NB4 (cell line): ENCODE measurements around the gene FRG2B.

Source experiments
- POLR2A ChIP-seq: IDR thresholded peaks from 2 replicates; pipeline ENCODE4 v1.6.1; 2011; ENCODE audit warnings: mild to moderate bottlenecking; ENCODE audit not compliant: insufficient read length; ENCODE audit errors: extremely low read depth
- TF ChIP-seq, protein P1 (sequence below): IDR thresholded peaks from one replicate; pipeline ENCODE4 v1.5.1; 2012; ENCODE audit warnings: low read depth, low read length
- TF ChIP-seq, protein P2 (sequence below): IDR thresholded peaks from 2 replicates; pipeline ENCODE4 v1.6.1; 2011; ENCODE audit warnings: low read depth, low read length

DNA sequence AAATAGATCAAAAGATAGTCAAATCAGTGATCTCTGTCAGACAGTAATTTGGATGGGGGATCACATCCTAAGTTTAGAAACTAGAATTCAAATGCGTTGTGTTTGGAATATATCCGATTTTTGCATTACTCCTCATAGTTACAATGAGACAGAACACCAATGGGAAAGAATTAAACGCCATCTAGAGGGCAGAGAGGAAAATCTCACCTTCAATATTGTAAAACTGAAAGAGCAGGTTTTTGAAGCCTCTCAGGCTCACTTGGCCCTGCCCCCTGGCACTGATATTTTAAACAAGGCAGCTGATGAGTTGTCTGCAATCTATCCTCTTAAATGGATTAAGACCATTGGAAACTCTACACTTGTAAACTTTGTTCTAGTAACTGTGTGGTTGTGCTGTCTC is 17.7 kb downstream of the FRG2B start:
- TF ChIP-seq, protein P1, sequence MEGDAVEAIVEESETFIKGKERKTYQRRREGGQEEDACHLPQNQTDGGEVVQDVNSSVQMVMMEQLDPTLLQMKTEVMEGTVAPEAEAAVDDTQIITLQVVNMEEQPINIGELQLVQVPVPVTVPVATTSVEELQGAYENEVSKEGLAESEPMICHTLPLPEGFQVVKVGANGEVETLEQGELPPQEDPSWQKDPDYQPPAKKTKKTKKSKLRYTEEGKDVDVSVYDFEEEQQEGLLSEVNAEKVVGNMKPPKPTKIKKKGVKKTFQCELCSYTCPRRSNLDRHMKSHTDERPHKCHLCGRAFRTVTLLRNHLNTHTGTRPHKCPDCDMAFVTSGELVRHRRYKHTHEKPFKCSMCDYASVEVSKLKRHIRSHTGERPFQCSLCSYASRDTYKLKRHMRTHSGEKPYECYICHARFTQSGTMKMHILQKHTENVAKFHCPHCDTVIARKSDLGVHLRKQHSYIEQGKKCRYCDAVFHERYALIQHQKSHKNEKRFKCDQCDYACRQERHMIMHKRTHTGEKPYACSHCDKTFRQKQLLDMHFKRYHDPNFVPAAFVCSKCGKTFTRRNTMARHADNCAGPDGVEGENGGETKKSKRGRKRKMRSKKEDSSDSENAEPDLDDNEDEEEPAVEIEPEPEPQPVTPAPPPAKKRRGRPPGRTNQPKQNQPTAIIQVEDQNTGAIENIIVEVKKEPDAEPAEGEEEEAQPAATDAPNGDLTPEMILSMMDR: peak; percentile 53
- no peak for TF ChIP-seq POLR2A
- TF ChIP-seq, protein P2, sequence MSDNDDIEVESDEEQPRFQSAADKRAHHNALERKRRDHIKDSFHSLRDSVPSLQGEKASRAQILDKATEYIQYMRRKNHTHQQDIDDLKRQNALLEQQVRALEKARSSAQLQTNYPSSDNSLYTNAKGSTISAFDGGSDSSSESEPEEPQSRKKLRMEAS: no peak
